HUDEP-2 (cell line): ENCODE data around the gene GBF1.

Experiments
- DNase-seq, 76 experiments: peaks; one replicate each; lab custom pipeline; 2025; ENCODE audit not compliant: unreplicated experiment in 76 of 76; lab: John Stamatoyannopoulos, UW

GBF1 gene

GRCh38 chr10:102262744-102263370 lies 17.5 kb downstream of the GBF1 start:
- DNase-seq, result no peak

- DNase-seq, result no peak
Observed at GRCh38 chr10:102264371-102264770, 19.0 kb downstream of the GBF1 start.

GRCh38 chr10:102266670-102267069 lies 21.3 kb downstream of the GBF1 start:
- DNase-seq, result no peak

GRCh38 chr10:102267748-102268147 lies 22.4 kb downstream of the GBF1 start:
- DNase-seq, result no peak

GRCh38 chr10:102268375-102268888 lies 23.1 kb downstream of the GBF1 start:
- peak in 9 of 76 experiments; percentile 8 to 46 (median 18) for DNase-seq

- DNase-seq, result no peak
Observed at GRCh38 chr10:102269017-102269416, 23.7 kb downstream of the GBF1 start.

- no peak for DNase-seq
Observed at GRCh38 chr10:102274062-102274461, 28.7 kb downstream of the GBF1 start.

- no peak for DNase-seq
Observed at GRCh38 chr10:102275343-102275742, 30.0 kb downstream of the GBF1 start.

GRCh38 chr10:102279104-102279503 lies 33.8 kb downstream of the GBF1 start:
- DNase-seq, result no peak

- DNase-seq, result no peak
Observed at GRCh38 chr10:102280397-102281101, 35.2 kb downstream of the GBF1 start.

GRCh38 chr10:102281102-102281487 lies 35.8 kb downstream of the GBF1 start:
- DNase-seq, result no peak

GRCh38 chr10:102283488-102283887 lies 38.2 kb downstream of the GBF1 start:
- DNase-seq, result no peak

GRCh38 chr10:102283890-102284289 lies 38.6 kb downstream of the GBF1 start:
- no peak for DNase-seq

GRCh38 chr10:102284531-102284930 lies 39.2 kb downstream of the GBF1 start:
- no peak for DNase-seq

GRCh38 chr10:102285133-102285532 lies 39.8 kb downstream of the GBF1 start:
- no peak for DNase-seq

- DNase-seq, result no peak
Observed at GRCh38 chr10:102286216-102286615, 40.9 kb downstream of the GBF1 start.

- no peak for DNase-seq
Observed at GRCh38 chr10:102287538-102287937, 42.2 kb downstream of the GBF1 start.

GRCh38 chr10:102287991-102288390 lies 42.7 kb downstream of the GBF1 start:
- no peak for DNase-seq

- DNase-seq, result no peak
Observed at GRCh38 chr10:102289356-102289755, 44.0 kb downstream of the GBF1 start.

GRCh38 chr10:102289840-102290239 lies 44.5 kb downstream of the GBF1 start:
- DNase-seq, result no peak

- DNase-seq, result no peak
Observed at GRCh38 chr10:102291221-102291905, 46.0 kb downstream of the GBF1 start.

- no peak for DNase-seq
Observed at GRCh38 chr10:102297101-102297500, 51.8 kb downstream of the GBF1 start.
